ENCODE results near the gene LDHB.
"Not testable (repeated sequence)": the region's sequence is repeated elsewhere in the genome, so short reads cannot be mapped to it uniquely, and the experiment has no call there.

Gene LDHB

DNA sequence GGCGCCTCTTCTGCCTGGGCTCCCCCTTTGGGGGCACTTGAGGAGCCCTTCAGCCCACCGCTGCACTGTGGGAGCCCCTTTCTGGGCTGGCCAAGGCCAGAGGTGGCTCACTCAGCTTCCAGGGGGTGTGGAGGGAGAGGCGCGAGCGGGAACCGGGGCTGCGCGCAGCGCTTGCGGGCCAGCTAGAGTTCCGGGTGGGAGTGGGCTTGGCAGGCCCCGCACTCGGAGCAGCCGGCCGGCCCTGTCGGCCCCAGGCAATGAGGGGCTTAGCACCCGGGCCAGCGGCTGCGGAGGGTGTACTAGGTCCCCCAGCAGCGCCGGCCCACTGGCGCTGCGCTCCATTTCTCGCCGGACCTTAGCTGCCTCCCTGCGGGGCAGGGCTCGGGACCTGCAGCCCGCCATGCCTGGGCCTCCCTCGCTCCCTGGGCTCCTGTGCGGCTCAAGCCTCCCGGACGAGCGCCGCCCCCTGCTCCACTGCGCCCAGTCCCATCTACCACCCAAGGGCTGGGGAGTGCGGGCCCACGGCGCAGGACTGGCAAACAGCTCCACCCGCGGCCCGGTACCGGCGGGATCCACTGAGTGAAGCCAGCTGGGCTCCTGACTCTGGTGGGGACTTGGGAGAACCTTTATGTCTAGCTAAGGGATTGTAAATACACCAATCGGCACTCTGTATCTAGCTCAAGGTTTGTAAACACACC is 3.9 kb upstream of the LDHB start:
- not testable (repeated sequence) for DNase-seq

DNA sequence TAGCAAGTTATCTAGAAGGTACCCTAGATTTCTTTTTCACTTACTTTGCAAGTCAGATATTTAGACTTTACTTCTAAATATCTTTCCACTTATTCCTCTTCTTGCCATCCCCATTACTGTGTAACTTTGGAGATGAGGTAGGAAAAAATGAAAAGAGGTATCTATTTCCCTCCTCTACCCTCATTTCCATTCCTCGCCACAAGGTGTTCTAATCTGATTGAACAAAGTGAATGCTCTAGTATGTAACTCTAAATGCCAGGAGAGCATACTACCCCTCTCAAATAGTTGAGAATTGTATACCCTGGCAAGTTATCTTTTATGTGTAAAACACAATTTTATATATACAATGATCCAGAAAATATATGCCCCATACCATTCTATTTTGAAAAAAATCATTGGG is 1.7 kb upstream of the LDHB start:
- no peak for DNase-seq

DNA sequence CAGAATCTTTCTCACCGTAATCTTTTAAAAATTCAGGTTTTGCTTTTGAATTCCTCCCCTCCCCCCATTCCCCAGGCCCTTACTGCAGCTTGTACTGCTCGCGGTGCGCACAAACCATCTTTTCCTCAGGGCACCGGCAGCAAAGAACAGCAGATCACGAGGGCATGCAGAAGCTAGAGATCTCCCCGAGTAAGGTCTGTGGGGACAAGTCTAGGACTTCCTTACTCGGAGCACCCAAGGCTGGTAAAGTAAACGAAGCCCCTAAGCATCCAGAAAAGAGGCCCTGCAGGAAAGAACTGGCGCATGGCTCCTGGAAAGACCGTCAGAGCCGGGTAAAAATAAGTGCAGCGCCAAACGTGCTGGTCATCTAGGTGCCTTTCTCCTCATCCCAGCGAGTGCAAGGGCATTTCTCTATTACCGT is 727 bp downstream of the LDHB start:
- DNase-seq = peak; percentile 40

DNA sequence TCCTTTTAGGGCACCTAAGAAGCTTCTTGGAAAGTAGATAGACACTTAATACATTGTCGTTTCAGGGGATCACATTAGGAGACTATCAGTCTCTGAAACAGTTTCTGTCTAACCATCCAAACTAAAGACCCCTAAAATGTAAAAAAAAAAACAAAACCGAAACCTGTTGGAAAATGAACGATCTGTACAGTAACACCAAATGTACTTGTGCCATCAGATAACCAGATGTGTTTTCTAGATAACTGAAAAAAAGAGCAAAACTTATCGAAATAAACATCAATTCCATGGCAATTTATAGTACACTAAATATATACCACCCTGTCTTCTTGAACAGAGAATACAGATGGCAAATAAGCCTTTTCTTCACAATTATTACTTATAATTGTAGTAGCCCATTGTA is 2.1 kb downstream of the LDHB start:
- DNase-seq = no peak

DNA sequence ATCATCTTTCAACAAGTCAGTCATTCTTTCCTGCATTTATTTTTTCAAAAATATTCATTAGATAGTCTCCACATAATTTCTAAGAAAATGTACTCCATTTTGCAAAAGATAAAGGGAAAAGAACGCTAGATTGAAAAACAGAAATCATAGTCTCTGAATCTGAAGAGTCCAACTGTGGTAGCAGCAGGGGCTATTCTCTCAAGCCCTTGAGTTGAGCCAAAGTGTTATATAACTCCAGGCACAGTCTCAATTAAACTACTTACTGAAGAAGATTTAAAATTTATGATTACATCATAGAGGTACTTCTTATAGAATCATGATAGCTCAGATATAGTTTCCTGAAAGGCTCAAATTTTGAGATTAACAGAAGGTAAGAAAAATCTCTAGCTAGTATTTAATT is 5.8 kb downstream of the LDHB start:
- no peak for DNase-seq

DNA sequence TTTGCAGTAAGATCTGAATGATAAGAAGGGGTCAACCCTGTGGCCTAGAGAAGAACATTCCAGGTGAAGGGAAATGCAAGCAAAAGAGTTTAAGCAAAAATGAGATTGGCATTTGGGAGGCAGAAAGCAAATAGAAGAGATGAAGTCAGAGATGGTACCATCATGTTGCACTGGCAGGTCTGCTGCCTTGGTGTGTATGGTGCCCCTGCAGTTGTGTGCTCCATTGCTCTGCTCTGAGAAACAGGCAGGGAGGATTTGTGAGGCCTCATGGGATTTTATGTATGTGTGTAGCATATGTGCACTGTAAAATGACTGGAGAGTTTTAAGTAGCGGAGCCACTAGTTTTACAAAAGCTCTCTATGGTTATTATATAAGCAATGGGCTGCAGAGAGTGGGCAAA is 6.6 kb downstream of the LDHB start:
- DNase-seq = no peak

DNA sequence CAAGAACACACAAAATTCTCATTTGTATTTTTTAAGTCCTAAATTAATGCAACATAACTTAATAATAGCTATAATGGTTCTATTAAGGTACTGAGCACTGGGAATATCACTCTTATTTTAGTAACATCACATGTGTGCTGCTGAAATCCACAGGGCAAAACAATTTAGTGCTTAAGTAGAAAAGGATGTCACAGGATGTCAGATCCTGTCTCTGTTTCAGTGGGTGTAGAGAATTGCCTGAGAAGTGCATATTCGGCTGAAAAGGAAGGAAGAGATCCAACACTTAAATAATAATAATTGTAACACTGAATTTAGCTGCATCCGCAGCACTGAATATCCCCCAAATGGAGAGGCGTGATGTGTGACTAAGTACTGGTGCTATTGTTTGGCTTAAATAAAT is 8.6 kb downstream of the LDHB start:
- no peak for DNase-seq

DNA sequence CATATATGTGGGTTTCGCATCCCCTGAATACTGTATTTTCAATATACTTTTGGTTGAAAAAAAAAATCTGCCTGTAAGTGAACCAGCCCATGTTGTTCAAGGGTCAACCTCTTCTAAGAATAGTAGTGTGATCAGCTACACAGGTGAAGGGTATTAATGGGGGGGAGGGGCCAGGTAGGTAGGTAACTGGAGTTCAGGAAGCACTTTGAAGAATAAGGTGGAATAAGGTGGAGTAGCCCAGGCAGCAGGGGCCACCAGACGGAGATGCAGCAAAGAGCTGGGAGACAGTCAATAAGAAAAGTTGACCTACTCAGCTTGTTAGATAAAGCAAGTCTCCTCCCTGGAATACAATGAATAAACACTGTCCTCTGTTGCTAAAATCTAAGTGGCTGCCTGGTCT is 9.3 kb downstream of the LDHB start:
- no peak for DNase-seq

DNA sequence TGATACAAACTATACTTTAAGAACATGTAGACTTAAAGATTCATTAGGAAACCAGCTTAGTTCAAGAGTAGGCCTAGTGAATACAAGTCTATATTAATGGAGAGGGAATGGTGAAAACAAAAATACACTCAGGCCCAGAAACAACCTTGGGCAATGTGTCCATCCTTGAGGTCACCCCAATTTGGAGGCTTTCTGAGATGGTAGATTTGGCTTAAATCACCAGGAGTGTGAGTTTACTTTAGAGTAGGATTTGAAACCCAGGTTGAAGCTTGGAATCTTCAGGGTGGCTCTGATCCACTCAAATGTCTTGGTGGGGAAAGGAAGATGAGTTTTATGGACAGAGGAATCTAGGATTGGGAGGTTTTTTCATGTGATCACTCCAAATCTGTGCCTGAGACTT is 10.5 kb downstream of the LDHB start:
- no peak for DNase-seq

DNA sequence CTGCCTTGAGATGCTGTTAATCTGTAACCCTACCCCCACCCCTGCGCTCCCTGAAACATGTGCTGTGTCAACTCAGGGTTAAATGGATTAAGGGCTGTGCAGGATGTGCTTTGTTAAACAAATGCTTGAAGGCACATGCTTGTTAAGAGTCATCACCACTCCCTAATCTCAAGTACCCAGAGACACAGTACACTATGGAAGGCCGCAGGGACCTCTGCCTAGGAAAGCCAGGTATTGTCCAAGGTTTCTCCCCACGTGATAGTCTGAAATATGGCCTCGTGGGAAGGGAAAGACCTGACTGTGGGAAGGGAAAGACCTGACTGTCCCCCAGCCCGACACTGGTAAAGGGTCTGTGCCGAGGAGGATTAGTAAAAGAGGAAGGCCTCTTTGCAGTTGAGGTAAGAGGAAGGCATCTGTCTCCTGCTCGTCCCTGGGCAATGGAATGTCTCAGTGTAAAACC is 12.6 kb downstream of the LDHB start:
- not testable (repeated sequence) for DNase-seq

DNA sequence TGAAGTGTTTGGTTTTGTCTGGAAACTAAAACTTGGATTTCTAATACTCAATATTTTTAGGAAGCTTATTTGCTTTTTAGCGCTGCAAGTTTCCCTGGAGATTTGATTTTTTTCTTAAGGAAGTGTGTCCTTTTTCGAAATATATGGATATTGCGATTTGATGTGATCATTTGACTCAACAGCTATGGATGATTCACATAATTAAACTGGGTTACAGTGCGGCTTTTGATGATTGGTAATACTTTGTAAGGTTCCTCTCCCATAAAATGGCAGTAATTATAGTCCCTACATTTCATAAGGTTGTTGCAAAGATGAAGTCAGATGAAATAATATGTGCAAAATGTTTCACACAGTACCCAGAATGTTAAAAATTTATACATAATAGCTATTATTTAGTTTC is 13.1 kb downstream of the LDHB start:
- no peak for DNase-seq

DNA sequence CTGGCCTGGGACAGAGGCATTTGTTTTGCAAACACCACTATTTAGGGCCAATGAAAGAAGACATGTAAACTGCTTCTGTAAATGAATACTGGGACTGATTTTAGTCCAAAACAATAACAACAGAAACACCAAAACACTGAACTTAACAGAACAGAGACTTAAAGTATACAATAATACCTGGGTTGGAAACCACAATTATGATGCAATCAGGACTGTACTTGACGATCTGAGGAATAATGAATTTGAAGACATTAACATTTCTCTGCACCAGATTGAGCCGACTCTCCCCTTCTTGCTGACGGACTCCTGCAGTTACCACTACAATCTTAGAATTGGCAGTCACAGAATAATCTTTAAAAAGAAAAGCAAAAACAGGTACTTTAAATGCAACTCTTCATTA is 13.9 kb downstream of the LDHB start:
- no peak for DNase-seq

DNA sequence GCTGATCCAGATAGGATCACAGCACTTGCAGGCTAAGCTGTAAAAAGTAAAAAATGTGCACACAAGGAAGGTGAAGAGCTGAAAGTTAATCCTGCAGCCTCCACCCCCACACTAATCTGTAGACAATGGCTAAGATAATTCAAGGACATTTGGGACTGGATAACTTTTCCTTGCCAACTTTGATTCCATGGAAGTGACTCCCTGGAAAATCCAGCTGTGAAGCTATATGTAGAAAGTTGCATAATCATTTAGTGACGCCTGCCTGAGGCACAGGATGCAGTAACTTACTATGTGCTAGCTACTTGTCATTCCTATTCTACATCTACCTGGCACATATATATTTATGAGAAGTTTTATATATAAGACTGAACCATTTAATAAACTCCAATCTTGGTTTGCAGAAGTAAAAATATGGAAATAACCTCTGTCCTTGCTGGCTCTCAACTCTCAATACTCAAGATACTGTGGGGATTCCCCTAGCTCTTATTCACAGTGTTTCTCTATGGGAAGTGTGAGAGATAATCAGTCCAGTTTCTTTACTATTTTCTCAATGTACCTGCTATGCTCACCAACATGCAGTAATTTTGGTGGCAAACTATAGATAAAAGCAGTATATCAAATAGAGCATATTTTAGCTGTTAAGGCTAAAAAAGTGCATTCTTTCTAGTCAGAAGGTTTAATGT is 14.8 kb downstream of the LDHB start:
- no peak for DNase-seq

DNA sequence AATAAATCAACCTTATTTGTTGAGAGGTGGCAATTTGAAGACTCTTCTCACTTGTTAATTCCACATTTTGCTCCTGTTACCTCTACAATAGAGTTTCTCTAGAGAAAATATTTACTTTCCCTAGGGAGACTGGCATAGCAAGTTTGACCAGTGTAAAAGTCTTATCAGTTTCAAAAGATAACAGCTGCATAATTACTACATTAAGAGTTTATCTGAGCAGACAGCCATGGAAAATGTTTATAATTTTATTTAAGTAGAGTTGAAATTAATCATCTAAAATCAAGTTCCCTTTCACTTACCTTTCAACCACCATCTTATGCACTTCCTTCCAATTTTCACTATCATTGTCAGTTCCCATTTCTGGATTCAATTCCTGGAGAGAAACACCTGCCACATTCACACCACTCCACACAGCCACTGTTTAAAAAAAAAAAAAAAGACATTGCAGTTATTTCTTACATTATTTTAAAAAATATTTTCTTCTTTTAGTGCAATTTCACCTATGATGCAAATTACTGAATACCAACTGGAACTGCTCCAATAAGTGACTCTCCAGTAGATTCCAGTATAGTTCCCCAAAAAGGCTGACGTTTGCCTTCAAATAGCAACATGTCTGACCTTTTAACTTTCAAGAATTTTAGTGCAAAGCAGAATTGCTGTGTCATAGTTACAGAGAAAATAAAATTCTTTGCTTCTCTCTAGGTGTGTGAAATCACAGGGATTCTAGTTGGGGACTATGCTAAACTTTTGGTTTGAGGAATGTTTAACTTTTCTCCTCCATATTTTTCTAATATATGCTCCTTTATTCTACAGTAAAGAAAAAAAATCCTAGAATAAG is 19.4 kb downstream of the LDHB start:
- DNase-seq = no peak

DNA sequence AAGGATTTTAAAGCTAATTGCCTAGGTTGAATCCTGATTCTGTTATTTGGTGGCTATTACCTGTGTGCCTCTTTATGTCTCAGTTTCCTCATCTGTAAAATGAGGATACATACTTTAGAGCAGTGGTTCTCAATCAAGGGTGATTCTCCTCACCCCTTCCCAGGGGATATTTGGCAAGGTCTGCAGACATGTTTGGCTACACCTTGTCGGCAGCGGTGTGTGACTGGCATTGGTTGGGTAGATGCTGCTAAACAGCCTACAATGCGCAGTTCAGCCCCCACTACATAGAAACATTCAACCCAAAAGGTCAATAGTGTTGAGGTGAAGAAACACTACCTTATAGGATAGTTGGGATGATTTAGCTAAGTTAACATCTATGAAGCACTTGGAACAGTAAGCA is 23.4 kb downstream of the LDHB start:
- no peak for DNase-seq

DNA sequence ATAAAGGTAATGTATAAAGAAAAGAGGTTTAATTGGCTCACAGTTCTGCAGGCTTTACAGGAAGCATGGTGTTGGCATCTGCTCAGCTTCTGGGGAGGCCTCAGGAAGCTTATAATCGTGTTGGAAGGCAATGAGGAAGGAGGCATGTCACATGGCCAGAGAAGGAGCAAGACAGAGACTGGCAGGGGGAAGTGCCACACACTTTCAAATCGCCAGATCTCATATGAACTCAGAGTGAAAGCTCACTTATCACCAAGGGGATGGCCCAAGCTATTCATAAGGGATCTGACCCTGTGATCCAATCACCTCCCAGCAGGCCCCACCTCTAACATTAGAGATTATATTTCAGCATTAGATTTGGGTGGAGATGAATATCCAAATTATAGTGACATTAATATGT is 26.3 kb downstream of the LDHB start:
- no peak for DNase-seq

DNA sequence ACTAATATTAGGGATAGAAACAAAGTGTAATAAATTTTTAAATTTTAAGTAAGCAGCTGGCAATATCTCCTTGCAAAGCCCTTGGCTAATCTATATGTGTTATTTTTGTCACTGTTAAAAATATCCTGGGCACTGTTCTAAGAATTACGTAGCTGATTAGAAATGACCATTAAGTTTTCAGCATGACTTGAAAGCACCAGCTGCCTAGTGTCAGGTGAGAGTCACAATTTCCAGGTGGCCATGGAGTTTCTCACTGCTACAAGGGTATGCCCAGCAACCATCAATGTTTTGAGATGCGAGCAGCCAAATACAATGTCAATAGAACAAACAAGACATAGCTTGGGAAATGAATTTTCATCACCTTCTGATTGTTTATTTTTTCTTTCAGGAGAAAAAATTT is 29.7 kb downstream of the LDHB start:
- DNase-seq = no peak

DNA sequence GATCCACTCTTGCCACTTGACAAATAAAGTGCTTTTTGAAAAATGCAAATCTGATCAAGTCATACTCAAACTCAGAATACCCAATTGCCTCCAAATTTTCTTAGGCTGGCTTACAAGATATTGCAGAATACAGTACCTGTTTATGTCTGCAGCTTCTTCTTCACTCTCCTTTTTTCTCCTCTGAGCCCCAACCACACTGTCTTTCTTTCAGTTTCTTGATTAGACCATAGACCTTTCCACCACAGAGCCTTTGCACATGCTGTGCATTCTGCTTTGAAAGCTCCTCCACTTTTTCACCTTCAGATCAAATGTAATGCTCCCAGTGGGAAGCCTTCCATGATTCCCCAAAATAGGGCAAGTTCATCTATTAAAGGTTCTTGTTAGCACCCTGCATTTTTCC is 39.1 kb downstream of the LDHB start:
- DNase-seq = no peak

DNA sequence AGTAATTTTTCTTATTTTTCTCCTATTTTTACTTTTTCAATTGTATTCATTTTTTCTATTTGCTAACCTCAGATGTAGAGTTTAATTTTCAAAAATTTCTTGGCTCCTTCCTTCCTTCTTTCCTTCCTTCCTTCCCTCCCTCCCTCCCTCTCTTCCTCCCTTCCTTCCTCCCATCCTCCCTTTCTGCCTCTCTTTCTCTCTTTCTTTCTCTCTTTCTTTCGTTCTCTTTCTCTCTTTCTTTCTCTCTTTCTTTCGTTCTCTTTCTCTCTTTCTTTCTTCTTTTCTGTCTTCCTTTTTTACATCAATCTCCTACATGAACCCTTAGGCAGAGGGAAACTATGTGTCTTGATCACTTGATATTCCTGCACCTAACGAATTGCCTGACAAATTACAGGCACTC is 40.6 kb downstream of the LDHB start:
- DNase-seq = no peak

DNA sequence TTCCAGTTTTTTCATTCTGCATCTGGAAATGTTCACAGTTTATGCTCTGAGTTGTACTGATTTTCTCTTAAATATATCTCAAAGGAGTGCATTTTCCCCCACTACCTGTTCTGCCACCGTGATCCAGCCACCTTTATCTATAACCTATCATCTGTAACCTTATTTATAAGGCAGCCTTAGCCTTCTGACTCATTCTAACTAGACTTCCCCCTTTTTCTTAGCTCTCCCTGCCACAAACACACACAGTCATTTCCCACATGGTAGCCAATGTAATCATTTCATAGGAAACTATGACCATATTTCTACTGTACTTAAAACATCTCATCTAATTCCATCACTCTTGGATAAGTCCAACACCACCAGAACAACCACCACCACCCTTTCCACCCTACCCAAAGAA is 42.2 kb downstream of the LDHB start:
- no peak for DNase-seq

DNA sequence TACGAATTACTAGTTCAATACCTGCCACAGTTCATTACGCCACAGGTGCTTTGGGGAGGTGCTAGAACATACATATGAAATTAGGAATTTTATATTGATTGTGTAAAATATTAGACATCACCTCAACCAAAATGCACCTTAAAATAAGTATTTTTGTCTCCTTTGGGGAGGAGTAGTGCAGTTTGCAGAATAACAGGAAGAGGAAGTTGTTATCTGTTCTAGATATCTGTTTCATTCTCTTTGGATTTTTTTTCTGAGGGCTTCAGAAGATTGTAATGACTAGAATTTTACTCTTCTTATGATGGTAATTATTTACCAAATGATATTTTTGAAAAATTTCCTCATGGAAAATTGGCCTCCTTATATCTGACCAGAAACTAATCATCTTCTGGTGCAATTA is 43.1 kb downstream of the LDHB start:
- DNase-seq = no peak

DNA sequence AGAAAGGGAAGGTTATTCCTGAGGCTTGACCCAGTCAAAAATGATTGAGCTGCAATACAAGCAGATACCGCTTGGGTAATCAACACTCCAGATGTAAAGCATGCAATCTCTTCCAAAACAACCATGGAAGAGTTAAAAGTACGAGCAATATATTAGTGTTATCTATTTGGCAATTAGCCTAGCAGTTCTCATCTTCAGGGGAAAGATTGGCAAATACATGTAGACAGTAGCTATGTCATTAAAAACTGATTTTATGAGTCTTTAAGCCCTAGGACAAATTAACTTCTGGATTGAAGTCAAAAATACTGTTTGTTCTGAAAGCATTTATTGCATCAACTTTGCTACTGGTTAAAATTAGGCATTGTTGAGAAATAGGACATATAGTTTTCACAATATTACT is 43.7 kb downstream of the LDHB start:
- DNase-seq = no peak

DNA sequence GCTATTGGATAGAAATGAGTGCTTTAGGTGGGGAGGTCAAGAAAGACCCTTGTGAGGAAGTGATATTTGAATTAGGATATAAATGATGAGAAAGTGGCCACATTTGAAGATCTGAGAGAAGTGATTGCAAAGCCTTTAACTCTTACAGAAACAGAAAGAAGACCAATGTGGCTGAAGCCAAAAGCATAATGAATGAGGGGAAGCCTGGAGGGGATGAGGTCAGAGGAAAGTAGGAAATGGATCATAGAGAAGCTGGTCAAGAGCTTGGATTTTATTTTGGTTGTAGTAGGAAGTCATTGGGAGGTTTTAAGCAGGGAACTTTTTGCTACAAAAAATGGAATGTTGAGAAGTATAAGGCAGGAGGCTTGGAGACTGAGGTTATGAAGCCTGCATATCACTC is 49.4 kb downstream of the LDHB start:
- DNase-seq = no peak

DNA sequence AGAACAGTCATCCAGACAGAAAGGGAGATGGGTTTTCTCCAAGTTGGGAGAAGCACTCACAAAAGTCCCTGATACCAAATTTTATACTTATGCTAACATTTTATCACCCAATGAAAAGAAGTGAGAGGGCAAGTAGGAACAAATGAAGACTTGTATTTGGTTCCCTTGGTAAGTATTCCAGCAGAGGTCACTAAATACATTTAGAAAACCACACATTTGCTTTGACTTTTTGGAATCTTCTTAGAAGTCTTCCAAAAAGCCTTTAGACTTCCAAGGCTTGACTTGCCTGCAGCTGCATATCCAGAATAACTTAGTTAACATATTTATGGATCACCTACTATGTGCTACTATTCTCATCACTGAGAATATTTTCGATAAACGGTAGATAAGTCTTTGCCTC is 49.9 kb downstream of the LDHB start:
- no peak for DNase-seq

All from stimulated activated CD4-positive, alpha-beta T cell treated with anti-CD3 and anti-CD28 coated beads, Interleukin-12 subunit alpha, Interleukin-12 subunit beta, amount 100 ng/mL, for 4 hours (primary cell).